A375 (cell line): ENCODE measurements around the gene MAGEB3. TPM values are rescaled to one million over a fixed set of nuclear protein-coding genes. Genes with fewer than 3 reads are reported as not detected.

ENCODE experiments used
- total RNA-seq: library from RNA; depleted of rRNA; stranded (reverse); fragments of >200 nt; shearing (Covaris generic); gene quantifications from 2 replicates; pipeline ENCODE4 v1.2.3, GENCODE V29; 2014; rRNA removed

Gene MAGEB3, protein sequence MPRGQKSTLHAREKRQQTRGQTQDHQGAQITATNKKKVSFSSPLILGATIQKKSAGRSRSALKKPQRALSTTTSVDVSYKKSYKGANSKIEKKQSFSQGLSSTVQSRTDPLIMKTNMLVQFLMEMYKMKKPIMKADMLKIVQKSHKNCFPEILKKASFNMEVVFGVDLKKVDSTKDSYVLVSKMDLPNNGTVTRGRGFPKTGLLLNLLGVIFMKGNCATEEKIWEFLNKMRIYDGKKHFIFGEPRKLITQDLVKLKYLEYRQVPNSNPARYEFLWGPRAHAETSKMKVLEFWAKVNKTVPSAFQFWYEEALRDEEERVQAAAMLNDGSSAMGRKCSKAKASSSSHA
- not detected in 2 replicates for total RNA-seq

DNA sequence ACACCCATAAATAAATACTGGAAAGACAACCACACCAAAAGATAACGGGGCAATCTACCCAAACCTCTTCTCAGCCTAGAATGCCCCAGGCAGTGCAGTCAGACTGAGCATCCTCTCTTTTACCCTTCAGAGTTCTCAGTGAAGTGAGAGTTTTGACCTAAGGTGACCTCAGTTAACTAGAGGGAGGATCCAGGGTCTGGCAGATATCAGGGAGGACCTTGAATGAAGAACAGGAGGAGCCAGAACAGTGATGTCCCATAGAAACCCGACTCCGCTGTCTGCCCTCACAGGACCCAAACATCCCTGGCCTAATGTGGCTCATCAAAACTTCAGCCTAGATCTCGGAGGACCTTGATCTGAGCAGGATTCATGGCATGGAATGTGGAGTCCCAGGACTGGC is at the start of gene MAGEB3:
Gene MAGEB3 (plus strand): TSS at position 263 of the 400 bp plus-strand sequence. CDS start 5,268 bp downstream, outside the sequence.

DNA sequence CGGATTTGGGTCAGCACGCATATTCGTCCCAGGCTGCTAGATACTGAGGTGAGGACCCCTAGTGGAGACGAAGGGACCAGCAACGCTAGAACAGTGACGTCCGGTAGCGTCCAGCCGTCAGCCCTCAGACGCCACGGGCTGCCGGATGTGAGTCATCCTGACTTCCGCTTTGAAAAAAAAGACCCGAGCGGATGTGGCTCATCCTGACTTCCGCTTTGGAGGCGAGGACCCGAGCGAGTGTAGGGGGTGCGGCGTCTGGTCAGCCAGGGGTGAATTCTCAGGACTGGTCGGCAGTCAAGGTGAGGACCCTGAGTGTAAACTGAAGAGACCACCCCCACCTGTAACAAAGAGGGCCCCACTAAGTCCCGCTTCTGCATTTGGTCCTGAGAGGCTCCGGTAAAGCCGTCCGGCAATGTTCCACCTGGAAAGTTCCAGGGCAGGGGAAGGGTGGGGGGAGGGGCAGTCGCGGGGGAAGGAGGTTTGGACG is 15.1 kb upstream of the MAGEB3 start, which contains the start of gene MAGEB2:
Gene MAGEB2 (plus strand): TSS at position 207 of the 487 bp plus-strand sequence. CDS start 3,018 bp downstream, outside the sequence.

DNA sequence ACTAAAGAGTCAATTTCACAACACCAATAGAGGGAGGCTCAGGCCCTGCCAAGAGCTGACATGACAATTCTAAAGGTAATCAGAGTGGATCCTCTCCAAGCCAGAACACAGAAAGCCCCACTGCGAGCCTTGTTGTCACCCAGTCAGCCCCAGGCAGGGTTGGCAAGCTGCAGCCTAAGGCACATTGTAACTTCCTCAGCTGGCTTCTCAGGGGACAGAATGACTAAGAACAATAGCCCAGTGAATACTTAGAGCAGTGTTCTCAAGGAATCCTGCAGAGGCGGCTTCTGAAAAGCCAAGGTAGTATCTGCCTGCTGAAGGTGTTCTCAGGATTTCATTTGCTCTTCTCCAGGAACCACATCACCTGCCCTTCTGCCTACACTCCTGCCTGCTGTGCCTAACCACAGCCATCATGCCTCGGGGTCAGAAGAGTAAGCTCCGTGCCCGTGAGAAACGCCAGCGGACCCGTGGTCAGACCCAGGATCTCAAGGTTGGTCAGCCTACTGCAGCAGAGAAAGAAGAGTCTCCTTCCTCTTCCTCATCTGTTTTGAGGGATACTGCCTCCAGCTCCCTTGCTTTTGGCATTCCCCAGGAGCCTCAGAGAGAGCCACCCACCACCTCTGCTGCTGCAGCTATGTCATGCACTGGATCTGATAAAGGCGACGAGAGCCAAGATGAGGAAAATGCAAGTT is 11.4 kb downstream of the MAGEB3 start, which contains the start of gene MAGEB4:
Gene MAGEB4 (plus strand): TSS at position 277 of the 692 bp plus-strand sequence. CDS start 136 bp downstream, at position 413.

DNA sequence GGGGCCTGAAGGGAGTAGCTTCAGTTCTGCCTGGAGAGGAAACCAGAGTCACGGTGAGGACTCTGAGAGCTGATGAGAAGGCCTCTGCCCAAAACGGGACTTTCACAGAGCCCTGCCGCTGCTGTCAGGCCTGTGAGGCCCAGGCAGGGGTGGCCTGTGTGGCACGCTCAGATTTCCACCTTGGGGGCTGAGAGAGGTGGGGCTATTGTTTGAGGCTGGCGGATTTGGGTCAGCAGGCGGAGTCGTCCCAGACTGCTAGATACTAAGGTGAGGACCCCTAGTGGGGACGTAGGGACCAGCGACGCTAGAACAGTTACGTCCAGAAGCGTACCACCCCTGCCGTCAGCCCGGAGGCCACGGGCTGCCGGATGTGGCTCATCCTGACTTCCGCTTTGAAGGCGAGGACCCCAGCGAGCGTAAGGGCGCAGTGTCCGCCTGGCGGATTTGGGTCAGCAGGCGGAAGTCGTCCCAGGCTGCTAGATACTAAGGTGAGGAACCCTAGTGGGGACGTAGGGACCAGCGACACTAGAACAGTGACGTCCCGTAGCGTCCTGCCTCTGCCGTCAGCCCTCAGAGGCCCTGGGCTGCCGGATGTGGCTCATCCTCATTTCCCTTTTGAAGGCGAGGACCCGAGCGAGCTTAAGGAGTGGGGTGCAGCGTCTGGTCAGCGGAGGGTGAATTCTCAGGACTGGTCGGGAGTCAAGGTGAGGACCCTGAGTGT is 16.5 kb downstream of the MAGEB3 start, which contains the start of gene MAGEB1:
Gene MAGEB1 (plus strand): TSS at position 378 of the 721 bp plus-strand sequence. CDS start 3,348 bp downstream, outside the sequence.

Other genes with a start within 250 kb of the MAGEB3 start
- gene MAGEB2, start 15.1 kb upstream of the MAGEB3 start, total RNA-seq = 0.15 and 0.29 TPM in 2 replicates
- not detected in 2 replicates for gene MAGEB4, start 11.3 kb downstream of the MAGEB3 start, total RNA-seq
- gene MAGEB1, start 16.5 kb downstream of the MAGEB3 start, total RNA-seq = not detected in 2 replicates
- 0.37 and 0.91 TPM in 2 replicates for gene NR0B1, start 78.7 kb downstream of the MAGEB3 start, total RNA-seq